Neural cell (in vitro differentiated cells): ENCODE measurements around the gene SSTR4. TPM values are rescaled to one million over a fixed set of nuclear protein-coding genes. Genes with fewer than 3 reads are reported as not detected.

Source experiments
- H2AFZ ChIP-seq: fragments of 200-600, 300-800 bp; sonication (generic), shearing (Covaris generic); 2 replicates; pipeline ENCODE4 v1.6.0; 2014; ENCODE audit warnings: low read depth, mild to moderate bottlenecking, antibody characterized with exemption, low read length, moderate library complexity
- H3F3A ChIP-seq: fragments of 200-600 bp; shearing (Covaris generic); 2 replicates; pipeline ENCODE4 v1.6.1; 2016; ENCODE audit warnings: mild to moderate bottlenecking, moderate library complexity, mixed read lengths, antibody characterized with exemption, low read length; ENCODE audit not compliant: insufficient read depth, poor library complexity, severe bottlenecking
- H3K27ac ChIP-seq: fragments of 200-600, 300-800 bp; sonication (generic), shearing (Covaris generic); 2 replicates; pipeline ENCODE4 v1.5.1; 2014; ENCODE audit warnings: mild to moderate bottlenecking, low read length, moderate library complexity
- H3K27me3 ChIP-seq: fragments of 300-800, 200-600 bp; sonication (generic), shearing (Covaris generic); 2 replicates; pipeline ENCODE4 v1.6.0; 2014; ENCODE audit warnings: mild to moderate bottlenecking, low read depth, low read length, moderate library complexity; ENCODE audit not compliant: insufficient read depth
- H3K36me3 ChIP-seq: fragments of 300-800, 200-600 bp; sonication (generic), shearing (Covaris generic); 2 replicates; pipeline ENCODE4 v1.5.1; 2014; ENCODE audit warnings: mild to moderate bottlenecking, antibody characterized with exemption, low read length, moderate library complexity; ENCODE audit not compliant: insufficient read depth
- H3K4me2 ChIP-seq: fragments of 300-800, 200-600 bp; sonication (generic), shearing (Covaris generic); 2 replicates; pipeline ENCODE4 v1.6.0; 2014; ENCODE audit warnings: mild to moderate bottlenecking, low read length
- H3K4me3 ChIP-seq: fragments of 300-800, 200-600 bp; sonication (generic), shearing (Covaris generic); 2 replicates; pipeline ENCODE4 v1.5.1; 2014; ENCODE audit warnings: mild to moderate bottlenecking, low read length, moderate library complexity
- H3K79me2 ChIP-seq: fragments of 200-600 bp; shearing (Covaris generic); replicated peaks from 2 replicates; pipeline ENCODE4 v1.6.0; 2014; ENCODE audit warnings: mild to moderate bottlenecking, low read length, moderate library complexity; ENCODE audit not compliant: insufficient read depth
- H3K9ac ChIP-seq: fragments of 300-800, 200-600 bp; sonication (generic), shearing (Covaris generic); 2 replicates; pipeline ENCODE4 v1.6.1; 2016; ENCODE audit warnings: mild to moderate bottlenecking, low read length, mixed read lengths
- H3K9me2 ChIP-seq: fragments of 200-600 bp; shearing (Covaris generic); 2 replicates; pipeline ENCODE4 v1.6.1; 2016; ENCODE audit warnings: mild to moderate bottlenecking, low read length, mixed read lengths; ENCODE audit not compliant: insufficient read depth
- H3K9me3 ChIP-seq: fragments of 200-600, 300-800 bp; sonication (generic), shearing (Covaris generic); 2 replicates; pipeline ENCODE4 v1.6.1; 2016; ENCODE audit warnings: mild to moderate bottlenecking, mixed run types, low read length, moderate library complexity, mixed read lengths
- H4K20me1 ChIP-seq: fragments of 200-600 bp; shearing (Covaris generic); 2 replicates; pipeline ENCODE4 v1.6.1; 2016; ENCODE audit warnings: mild to moderate bottlenecking, mixed run types; ENCODE audit not compliant: insufficient read depth
- CTCF ChIP-seq: fragments of 450-650 bp; IDR thresholded peaks from 2 replicates; pipeline ENCODE4 v1.5.1; 2014; ENCODE audit warnings: antibody characterized with exemption, mild to moderate bottlenecking, moderate library complexity; ENCODE audit not compliant: poor library complexity, severe bottlenecking
- EP300 ChIP-seq: fragments of 450-650 bp; conservative IDR thresholded peaks from 2 replicates; pipeline ENCODE4 v1.6.1; 2014; ENCODE audit warnings: antibody characterized with exemption, mild to moderate bottlenecking, moderate library complexity; ENCODE audit not compliant: poor library complexity, severe bottlenecking
- EZH2 ChIP-seq: fragments of 200-600, 300-800 bp; shearing (Covaris generic), sonication (generic); IDR thresholded peaks from 2 replicates; pipeline ENCODE4 v1.6.1; 2014; ENCODE audit warnings: antibody characterized with exemption, low read length, borderline replicate concordance, mild to moderate bottlenecking; ENCODE audit not compliant: insufficient read depth, poor library complexity, severe bottlenecking
- MXI1 ChIP-seq: fragments of 450-650 bp; conservative IDR thresholded peaks from 2 replicates; pipeline ENCODE4 v1.6.1; 2014; ENCODE audit warnings: antibody characterized with exemption, mild to moderate bottlenecking; ENCODE audit not compliant: poor library complexity, severe bottlenecking
- POLR2AphosphoS5 ChIP-seq: IDR thresholded peaks from 2 replicates; pipeline ENCODE4 v1.6.1; 2012
- RAD21 ChIP-seq: fragments of 450-650 bp; conservative IDR thresholded peaks from 2 replicates; pipeline ENCODE4 v1.6.1; 2014; ENCODE audit warnings: antibody characterized with exemption, mild to moderate bottlenecking, moderate library complexity
- REST ChIP-seq: IDR thresholded peaks from 2 replicates; pipeline ENCODE4 v1.6.1; 2012; ENCODE audit warnings: borderline replicate concordance
- SMC3 ChIP-seq: fragments of 450-650 bp; conservative IDR thresholded peaks from 2 replicates; pipeline ENCODE4 v1.6.1; 2014; ENCODE audit warnings: antibody characterized with exemption, mild to moderate bottlenecking, moderate library complexity; ENCODE audit not compliant: poor library complexity
- TAF1 ChIP-seq: IDR thresholded peaks from 2 replicates; pipeline ENCODE4 v1.6.1; 2012; ENCODE audit warnings: low read depth
- polyA plus RNA-seq: library from polyadenylated mRNA; depleted of rRNA; stranded (reverse); fragments of >200 nt; gene quantifications from 2 replicates; pipeline ENCODE4 v1.2.3, GENCODE V29; 2014

The SSTR4 gene
- polyA plus RNA-seq, 1 donor from 2014 or later: not detected

- Histone ChIP-seq H3K9me2 (no peaks in the 10 kb centered on the region), H2AFZ (no peak overlapping the region), H3K9me3 (no peaks in the 10 kb centered on the region), H3K79me2 (no peaks in the 10 kb centered on the region), H3K36me3 (no peaks in the 10 kb centered on the region), H3K27me3 (peaks cover 11% of the 10 kb centered on the region), H3K27ac (no peak overlapping the region), H3F3A (no peaks in the 10 kb centered on the region), H4K20me1 (no peaks in the 10 kb centered on the region), H3K4me2 (no peak overlapping the region), H3K4me3 (no peak overlapping the region), H3K9ac (no peak overlapping the region)
- no peak for TF ChIP-seq MXI1
- no peak for TF ChIP-seq REST
- TF ChIP-seq TAF1: no peak
- TF ChIP-seq POLR2AphosphoS5: no peak
- TF ChIP-seq EZH2: no peak
- no peak for TF ChIP-seq EP300
- no peak for TF ChIP-seq SMC3
- no peak for TF ChIP-seq RAD21
- no peak for TF ChIP-seq CTCF
Measured at GRCh38 chr20:23069108-23069507, 34.0 kb downstream of the SSTR4 start.

GRCh38 chr20:23071398-23071797, 36.3 kb downstream of the SSTR4 start:
- H4K20me1 ChIP-seq: no peaks in the 10 kb centered on the region
- no peak overlapping the region for H3K4me2 ChIP-seq
- H2AFZ ChIP-seq: no peak overlapping the region
- no peak overlapping the region for H3K9ac ChIP-seq
- no peaks in the 10 kb centered on the region for H3K9me2 ChIP-seq
- H3K9me3 ChIP-seq: no peaks in the 10 kb centered on the region
- H3K27me3 ChIP-seq: peaks cover 11% of the 10 kb centered on the region
- no peaks in the 10 kb centered on the region for H3F3A ChIP-seq
- H3K27ac ChIP-seq: no peak overlapping the region
- TF ChIP-seq EP300 (no peak), TAF1 (no peak), EZH2 (no peak), POLR2AphosphoS5 (no peak), CTCF (no peak), SMC3 (no peak), RAD21 (no peak), MXI1 (no peak), REST (no peak)
- H3K36me3 ChIP-seq: no peaks in the 10 kb centered on the region
- H3K79me2 ChIP-seq: no peaks in the 10 kb centered on the region
- H3K4me3 ChIP-seq: no peak overlapping the region
